Amniotic stem cell (primary cell): ENCODE measurements around the gene AR.

Experiments used
- DNase-seq: peaks from one replicate; lab custom pipeline; 2025; lab: John Stamatoyannopoulos, UW

The AR gene

DNA sequence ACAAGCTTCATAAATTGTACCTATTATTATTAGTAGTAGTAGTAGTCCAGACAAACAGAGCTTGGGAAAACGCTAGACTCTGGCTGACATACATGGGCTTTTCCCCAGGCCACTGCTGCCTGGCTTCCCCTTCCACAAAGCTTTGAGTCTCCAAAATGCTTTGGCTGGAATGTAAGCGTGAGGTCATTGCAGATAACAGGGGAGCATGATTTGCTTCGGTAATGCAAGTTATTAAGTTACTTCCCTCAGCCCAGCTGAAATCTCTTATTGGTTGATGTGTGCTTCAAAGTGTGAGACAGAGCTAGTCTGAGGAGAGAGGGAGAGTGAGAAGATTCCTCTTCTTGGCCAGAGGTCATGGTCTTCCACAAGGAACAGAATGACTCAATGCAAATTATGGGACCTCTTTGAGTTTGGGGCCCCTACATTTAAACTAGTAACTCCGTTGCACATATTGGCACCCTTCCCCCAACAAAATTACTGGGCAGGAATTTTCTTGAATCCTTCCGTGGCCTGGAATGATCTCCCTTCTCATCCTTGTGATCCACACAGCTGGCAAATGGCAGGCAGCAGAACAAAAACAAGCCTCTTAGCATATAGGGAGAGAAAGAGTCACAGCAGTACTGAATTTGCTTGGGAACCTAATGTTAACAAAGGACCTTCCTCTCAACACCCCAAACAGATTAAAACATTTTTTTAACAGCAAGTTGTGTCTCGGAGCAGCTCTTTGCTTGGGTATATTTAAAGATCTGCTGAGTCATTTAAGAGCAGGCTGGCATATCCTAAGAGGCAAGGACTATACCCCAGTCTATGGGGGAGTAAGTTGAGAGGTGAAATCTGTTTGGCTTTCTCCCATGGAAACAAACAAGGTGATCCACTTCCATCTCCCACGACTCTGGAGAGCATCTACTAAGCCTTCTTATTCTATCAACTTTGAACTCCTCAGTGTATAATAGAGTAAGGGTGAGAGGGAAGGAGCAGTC, 19.9 kb downstream of the AR start:
- DNase-seq: no peak

- DNase-seq: no peak
These were observed 20.7 kb downstream of the AR start for GRCh38 chrX:67564475-67564874.

DNA sequence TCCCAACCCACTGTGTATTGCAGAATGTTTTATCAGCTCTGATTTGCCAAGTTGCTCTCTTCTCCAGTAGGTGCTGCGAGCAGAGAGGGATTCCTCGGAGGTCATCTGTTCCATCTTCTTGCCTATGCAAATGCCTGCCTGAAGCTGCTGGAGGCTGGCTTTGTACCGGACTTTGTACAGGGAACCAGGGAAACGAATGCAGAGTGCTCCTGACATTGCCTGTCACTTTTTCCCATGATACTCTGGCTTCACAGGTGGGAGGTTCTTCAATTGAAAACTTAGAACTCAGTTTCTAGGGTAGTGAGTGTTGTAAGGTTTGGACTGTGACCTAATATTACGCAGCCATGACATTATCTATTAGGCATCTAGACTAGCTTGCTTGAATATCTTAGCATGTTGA, 24.9 kb downstream of the AR start:
- no peak for DNase-seq

DNA sequence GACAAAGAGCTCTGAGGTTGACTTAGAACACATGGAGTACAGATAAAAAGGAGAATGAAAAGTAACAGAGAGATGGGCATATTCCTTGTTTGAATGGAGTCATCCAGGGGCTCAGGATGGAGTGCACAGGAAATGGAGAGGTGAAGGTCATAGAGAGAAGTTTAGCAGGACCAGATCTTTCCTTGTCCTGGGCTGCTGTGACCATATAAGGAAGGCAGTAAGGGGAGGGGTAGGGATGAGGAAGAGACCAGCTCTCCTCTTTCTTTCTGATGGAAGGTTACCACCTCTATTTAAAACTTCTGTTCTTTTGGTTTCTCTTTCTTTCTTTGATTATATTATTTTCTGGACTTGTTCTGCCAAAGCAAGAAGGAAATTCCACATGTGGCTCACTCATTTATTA, 27.0 kb downstream of the AR start:
- DNase-seq: no peak

- no peak for DNase-seq
These were observed 30.9 kb downstream of the AR start for GRCh38 chrX:67574696-67575095.

DNA sequence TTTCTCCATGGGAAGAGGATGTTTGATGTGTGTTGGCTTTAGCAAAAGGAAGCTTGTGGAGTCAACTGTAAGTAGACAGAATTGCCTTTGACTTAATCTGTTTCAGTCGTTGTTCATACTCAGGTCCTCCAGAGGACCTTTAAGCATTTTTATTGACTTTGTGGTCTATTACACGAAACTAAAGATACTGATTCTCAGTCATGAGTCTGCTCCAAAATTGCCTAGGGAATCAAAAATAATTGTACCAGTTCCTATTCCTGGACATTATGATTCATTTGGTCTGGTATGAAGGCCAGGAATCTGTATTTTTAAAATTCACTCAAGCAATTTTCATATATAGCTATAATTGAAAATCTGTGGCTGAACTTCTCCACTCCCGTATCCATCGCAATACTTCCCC, 38.6 kb downstream of the AR start:
- no peak for DNase-seq

DNA sequence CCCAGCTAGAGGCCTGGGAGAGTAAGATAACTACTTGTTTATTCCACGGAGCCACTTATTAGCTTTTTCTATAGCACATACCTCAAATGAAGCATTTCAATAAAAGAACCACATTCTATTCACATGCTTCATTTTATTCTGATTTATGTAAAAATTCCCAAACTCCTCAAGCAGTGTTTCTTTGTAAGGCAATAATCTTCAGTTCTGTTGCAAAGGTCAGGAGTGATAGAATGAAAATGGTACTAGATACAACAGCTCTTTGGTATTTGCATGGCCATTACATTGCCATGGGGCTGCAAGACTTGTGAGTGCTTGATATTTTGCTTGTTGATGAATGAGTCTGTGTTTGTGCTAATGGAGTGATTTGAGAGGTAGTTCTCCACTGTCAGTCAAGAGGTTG, 39.4 kb downstream of the AR start:
- no peak for DNase-seq

DNA sequence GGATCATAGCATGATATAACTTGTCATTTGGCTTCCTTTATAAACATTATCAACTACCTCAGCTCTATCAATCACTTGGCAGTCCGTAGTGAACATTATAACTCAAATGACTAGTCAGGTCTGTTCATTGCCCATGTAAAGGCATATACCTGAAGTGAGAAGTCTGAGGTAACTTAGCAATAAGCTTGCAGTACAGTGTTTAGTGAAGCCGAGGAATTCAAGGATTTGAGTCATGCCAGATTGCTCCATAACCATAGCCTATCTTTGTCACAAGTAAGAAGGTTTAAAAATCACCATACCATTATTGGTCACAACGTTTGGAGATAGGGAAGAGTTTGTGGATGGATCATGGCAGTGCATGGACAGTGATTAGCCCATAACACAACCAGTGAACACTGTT, 41.6 kb downstream of the AR start:
- DNase-seq: no peak

DNA sequence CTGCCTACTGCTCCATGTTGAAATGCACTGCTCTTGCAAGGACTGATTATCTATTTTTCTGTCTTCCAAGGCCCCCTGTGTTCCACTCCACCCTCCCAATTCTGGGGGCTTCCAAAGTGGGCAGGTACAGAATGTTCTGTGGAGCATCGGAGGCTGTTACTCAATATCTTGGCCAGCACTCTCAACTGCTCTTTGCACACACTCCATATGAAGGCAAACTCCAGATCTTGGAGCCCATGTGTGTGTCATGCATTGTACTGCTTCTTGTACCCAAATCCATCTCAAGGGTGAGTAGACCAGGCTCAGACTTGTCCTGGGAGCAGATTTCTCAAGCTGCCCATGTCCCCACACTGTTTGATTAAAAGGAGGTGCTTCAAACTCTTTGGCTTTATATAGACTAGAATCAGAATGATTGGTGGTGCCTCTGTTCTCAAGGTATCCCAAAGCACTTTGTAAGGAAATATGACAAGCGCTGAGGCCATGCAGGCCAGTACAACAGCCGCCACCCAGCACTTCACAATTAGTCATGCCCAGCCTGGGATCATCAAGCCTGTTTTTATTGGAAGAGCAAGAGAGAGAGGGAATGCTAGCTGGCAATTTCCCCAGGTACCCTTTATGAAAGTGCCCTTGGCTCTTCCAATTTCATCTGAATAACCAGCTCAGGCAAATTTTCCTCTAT, 44.3 kb downstream of the AR start:
- no peak for DNase-seq

DNA sequence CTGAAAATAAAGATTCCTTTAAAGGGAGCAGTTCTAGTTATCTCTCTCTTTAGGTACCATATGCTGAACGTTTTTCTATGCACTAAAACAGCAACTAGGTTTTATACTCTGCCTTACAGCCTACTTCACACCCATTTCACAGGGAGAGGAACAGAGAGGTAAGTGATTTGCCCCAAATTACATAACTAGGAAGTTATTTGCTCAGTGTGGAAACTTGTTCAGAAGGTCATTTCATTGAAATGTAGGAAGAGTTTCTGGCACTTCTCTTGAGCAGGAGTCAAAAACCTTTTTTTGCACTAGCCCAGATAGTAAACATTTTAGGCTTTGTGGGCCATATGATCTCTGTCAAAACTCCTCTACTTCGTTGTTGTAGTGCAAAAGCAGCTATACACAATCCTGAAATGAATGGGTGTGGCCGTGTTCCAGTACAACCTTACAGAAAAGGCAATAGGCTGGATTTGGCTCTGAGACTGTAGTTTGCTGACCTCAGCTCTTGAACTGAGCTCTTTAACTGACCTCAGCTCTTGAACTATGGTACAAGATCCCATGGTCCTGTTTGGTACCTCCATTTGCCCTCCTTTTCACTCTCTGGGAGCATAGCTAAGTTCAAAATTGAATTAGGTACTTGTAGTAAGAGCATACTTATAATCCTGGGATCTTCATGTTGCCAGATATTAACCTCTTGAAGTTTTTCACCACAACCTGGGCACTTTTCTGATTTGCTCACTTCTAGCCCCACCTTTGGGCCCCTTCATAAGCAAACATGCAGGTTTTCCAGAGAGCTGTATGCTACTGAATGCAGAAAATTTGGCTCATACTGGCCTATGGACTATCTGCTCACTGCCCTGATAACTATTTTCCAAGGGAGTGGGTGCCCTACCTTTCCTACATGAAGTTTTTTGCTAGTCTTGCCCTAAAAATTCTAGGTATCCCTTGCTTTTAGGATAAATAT, 53.3 kb downstream of the AR start:
- no peak for DNase-seq

- DNase-seq: no peak
These were observed 55.7 kb downstream of the AR start for GRCh38 chrX:67599532-67599931.

DNA sequence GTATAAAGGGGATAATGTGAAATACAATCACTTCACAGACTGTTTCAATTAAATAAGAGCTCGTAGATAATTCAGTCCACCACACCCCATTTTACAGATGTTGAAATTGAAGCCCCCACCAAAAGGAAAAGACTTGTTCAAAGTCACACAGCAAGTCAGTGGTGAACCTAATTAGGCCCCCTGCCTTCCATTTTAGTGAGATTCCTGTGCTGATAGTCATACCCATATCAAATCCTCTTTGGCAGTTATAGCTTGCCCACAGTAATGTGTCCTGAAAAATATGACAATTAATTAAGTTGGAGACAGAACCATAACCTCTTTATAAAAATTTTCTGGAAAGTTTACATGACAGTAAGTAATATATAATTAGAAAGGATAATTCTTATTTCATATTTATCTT, 58.0 kb downstream of the AR start:
- DNase-seq: no peak

- peak; percentile 19 for DNase-seq
These were observed 61.3 kb downstream of the AR start for GRCh38 chrX:67604979-67605703.

GRCh38 chrX:67607466-67607865, 63.6 kb downstream of the AR start:
- DNase-seq: no peak

DNA sequence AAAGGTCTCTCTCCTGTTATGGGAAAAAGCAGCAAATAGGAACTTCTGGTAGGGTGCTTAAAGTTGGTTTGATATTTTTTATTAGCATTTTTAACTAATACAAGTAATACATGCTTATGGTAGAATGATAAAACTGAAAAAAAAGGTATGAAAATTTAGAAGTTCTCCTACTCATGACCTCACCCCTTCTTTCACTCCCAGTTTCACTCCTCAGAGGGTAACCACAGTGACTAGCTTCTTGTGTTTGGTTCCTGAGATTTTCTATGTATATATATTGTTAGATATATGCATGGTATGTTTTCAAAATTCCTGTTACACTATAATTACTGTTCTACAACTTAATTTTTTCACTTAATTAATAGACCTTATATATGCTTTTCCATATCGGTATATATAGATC, 66.5 kb downstream of the AR start:
- no peak for DNase-seq

- DNase-seq: no peak
These were observed 68.4 kb downstream of the AR start for GRCh38 chrX:67612231-67612630.

- DNase-seq: no peak
These were observed 69.5 kb downstream of the AR start for GRCh38 chrX:67613366-67613765.

DNA sequence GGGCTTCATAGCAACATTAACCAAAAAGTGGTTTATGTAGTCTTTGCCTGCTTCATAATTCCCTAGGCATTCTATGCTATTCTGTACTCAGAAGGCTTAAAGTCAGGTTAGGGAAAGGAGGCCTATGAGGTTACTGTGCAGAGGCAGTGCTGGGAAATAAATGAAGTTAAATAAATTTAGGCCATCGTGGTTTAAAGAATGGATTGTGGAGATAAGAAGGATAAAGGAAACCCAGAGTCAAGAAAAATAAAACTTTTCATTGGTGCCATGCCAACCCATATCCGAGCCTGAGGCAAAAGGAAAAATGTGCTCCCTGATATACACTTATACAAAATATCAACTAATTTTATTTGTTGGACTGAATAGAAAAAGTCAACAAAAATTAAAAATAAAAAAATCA, 70.2 kb downstream of the AR start:
- DNase-seq: no peak

DNA sequence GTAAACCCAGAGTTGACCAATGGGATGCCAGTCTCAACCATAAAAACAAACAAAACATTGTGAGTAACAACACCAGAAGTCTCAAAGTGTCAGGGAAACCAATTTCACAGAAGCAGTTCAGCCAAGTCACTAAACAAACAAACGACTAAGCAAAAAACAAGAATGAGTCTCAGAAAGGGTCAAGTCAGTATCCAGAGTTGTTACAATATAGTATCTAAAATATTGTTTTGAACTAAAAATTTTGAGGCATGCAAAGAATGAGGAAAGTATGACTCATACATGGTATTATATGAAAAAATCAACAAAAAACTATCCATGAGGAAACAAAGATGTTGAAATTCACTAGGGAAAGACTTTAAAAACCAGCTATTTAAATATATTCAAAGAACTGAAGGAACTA, 70.6 kb downstream of the AR start:
- peak; percentile 14 for DNase-seq

DNA sequence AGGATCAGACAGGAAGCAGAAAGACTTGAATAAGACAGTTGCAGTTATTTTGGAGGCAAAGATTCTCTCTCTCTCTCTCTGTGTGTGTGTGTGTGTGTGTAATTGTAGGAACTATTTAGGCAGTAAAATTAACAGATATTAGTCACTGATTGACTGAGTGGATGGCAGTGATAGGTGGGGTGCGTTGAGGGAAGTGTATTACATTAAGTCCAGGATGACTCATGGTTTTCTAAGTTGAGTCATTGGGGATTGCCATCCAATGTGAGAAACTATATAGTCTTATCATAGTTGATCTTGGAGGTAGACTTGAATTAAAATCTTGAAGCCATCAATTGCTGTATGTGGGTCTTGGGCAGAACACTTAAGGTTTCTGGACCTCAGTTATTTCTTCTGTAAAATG, 75.4 kb downstream of the AR start:
- DNase-seq: no peak

DNA sequence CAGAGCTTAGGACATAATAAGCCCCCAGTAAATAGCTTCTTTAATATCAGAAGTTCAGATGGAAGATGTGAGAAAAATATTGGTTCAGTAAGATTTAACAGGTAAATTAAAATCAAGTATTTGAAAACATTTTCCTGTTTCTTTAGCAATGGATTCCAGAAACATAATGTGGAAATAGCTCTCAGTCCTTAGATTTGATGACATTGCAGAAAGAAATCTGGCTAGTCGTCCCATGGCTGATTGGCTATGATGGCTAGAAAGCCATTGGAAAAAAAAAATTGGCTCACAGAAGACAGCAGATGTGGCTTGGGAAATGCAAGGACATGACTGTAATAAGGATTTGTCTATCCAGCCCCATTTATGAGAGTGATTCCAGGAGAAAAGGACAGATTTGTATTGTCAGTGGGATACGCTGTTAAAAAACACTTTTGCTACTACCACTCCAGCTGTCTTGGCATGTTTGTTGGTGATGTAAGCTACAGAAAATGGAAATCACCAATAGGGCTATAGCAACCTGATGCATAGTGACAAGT, 78.3 kb downstream of the AR start:
- DNase-seq: no peak
